Measurements from ENCODE around the gene TBC1D8.

- TF ChIP-seq CTCF (IDR thresholded peaks at IDR 0.05) (no peak), POLR2A (IDR thresholded peaks at IDR 0.05) (no peak)
These were observed 25.8 kb downstream of the TBC1D8 start for GRCh38 chr2:101125374-101125773.
